HG02981 (cell line): ENCODE measurements around the gene TFE3.

Experiments
- ATAC-seq: cut with Tn5 transposase; IDR thresholded peaks from one replicate; pipeline ENCODE4 v1.9.1; 2021; ENCODE audit warnings: mild to moderate bottlenecking, moderate library complexity; ENCODE audit not compliant: unreplicated experiment

Gene TFE3

GRCh38 chrX:49061916-49062315 is 18.8 kb upstream of the TFE3 start:
- no peak for ATAC-seq

- no peak for ATAC-seq
Observed at GRCh38 chrX:49061490-49061889, 18.3 kb upstream of the TFE3 start.

- ATAC-seq: no peak
Observed at GRCh38 chrX:49060914-49061313, 17.8 kb upstream of the TFE3 start.

- ATAC-seq: no peak
Observed at GRCh38 chrX:49059681-49060085, 16.5 kb upstream of the TFE3 start.

GRCh38 chrX:49059201-49059600 is 16.0 kb upstream of the TFE3 start:
- no peak for ATAC-seq

- no peak for ATAC-seq
Observed at GRCh38 chrX:49058794-49059193, 15.6 kb upstream of the TFE3 start, which contains the start of gene CCDC120. Gene CCDC120, plus strand, starts transcription at chrX:49058999. Its CDS starts 3,043 bp downstream, at chrX:49062042.

- no peak for ATAC-seq
Observed at GRCh38 chrX:49054073-49054762, 11.1 kb upstream of the TFE3 start.

GRCh38 chrX:49053223-49054072 is 10.3 kb upstream of the TFE3 start:
- ATAC-seq: no peak

GRCh38 chrX:49043987-49044281 is 777 bp upstream of the TFE3 start:
- ATAC-seq: no peak

GRCh38 chrX:49042581-49043219 is 457 bp downstream of the TFE3 start:
- no peak for ATAC-seq

GRCh38 chrX:49041744-49042580 is 1.2 kb downstream of the TFE3 start:
- no peak for ATAC-seq

GRCh38 chrX:49040376-49040955 is 2.7 kb downstream of the TFE3 start:
- no peak for ATAC-seq

GRCh38 chrX:49039598-49040375 is 3.4 kb downstream of the TFE3 start:
- no peak for ATAC-seq

- ATAC-seq: no peak
Observed at GRCh38 chrX:49037883-49038475, 5.2 kb downstream of the TFE3 start.

- ATAC-seq: no peak
Observed at GRCh38 chrX:49030283-49030682, 12.9 kb downstream of the TFE3 start.

- ATAC-seq: no peak
Observed at GRCh38 chrX:49029876-49030275, 13.3 kb downstream of the TFE3 start.

GRCh38 chrX:49019599-49020249 is 23.4 kb downstream of the TFE3 start:
- ATAC-seq: no peak

GRCh38 chrX:49019050-49019449 is 24.1 kb downstream of the TFE3 start:
- ATAC-seq: no peak

- no peak for ATAC-seq
Observed at GRCh38 chrX:49003696-49004095, 39.5 kb downstream of the TFE3 start.
